Mucosa of descending colon (tissue), 3 donors: ENCODE measurements around the gene QSOX1. TPM values are rescaled to one million over a fixed set of nuclear protein-coding genes. Genes with fewer than 3 reads are reported as not detected.

Source experiments
- ATAC-seq: fragments of 200-7000 bp; cut with Tn5 transposase; one replicate; pipeline ENCODE4 v1.9.1; 2020; ENCODE audit warnings: mild to moderate bottlenecking, moderate library complexity
- DNase-seq, 3 donors: peaks; one replicate each; pipeline ENCODE4 v3.0.0-alpha.2; 2020
- H3K36me3 ChIP-seq: fragments of 200-600 bp; one replicate; pipeline ENCODE4 v1.8.0; 2021; ENCODE audit warnings: low read depth, mild to moderate bottlenecking
- H3K4me1 ChIP-seq: fragments of 200-600 bp; one replicate; pipeline ENCODE4 v1.8.0; 2021; ENCODE audit warnings: low read depth, mild to moderate bottlenecking
- H3K4me3 ChIP-seq: fragments of 200-600 bp; one replicate; pipeline ENCODE4 v1.8.0; 2021; ENCODE audit warnings: mild to moderate bottlenecking
- H3K9me3 ChIP-seq: fragments of 200-600 bp; one replicate; pipeline ENCODE4 v1.8.0; 2021; ENCODE audit warnings: mild to moderate bottlenecking
- CTCF ChIP-seq: fragments of 200-600 bp; IDR thresholded peaks from one replicate; pipeline ENCODE4 v1.8.0; 2022; ENCODE audit warnings: antibody characterized with exemption, mild to moderate bottlenecking
- intact Hi-C, 2 donors: fragments of 100-400 bp; cut with DNase I in 1 of 2; cut with micrococcal nuclease in 1 of 2; formaldehyde crosslinking; loops; one replicate each; pipeline versions ENCODE4 v1.11.0 to v1.11.1; 2022; cut with DNase I, micrococcal nuclease
- total RNA-seq, 3 donors: library from RNA; stranded (reverse); fragmentation: NEBNext Ultra II Directional in 2 of 3; extraction: Animal tissue kit (Norgen Biotek cat#: 25700) in 2 of 3; gene quantifications; one replicate each; pipeline versions ENCODE4 v1.2.1 to v1.2.4, GENCODE V29; 2021 to 2023
- donor health status: DM: no; HTN: no; CAD: no; lungs with moderate emphysema.
- donor health status: DM: no; HTN: no; CAD: no.
- donor health status: DM: no; HTN: yes; CAD: no.

Gene QSOX1
- total RNA-seq, 3 donors from 2014 or later, result 96.4 to 260 (median 185) TPM

- no peaks in the 10 kb centered on the region for H3K4me1 ChIP-seq
- H3K9me3 ChIP-seq, result no peaks in the 10 kb centered on the region
- no peak for TF ChIP-seq CTCF
- DNase-seq, result no peak
- no peak overlapping the region for H3K4me3 ChIP-seq
- ATAC-seq, result no peak
- intact Hi-C loops, result no loop called here
- H3K36me3 ChIP-seq, result no peaks in the 10 kb centered on the region
Observed at GRCh38 chr1:180141381-180141934, 13.2 kb upstream of the QSOX1 start.

GRCh38 chr1:180143359-180143758 is 11.3 kb upstream of the QSOX1 start:
- no peaks in the 10 kb centered on the region for H3K36me3 ChIP-seq
- no peak overlapping the region for H3K4me3 ChIP-seq
- TF ChIP-seq CTCF, result no peak
- H3K4me1 ChIP-seq, result no peaks in the 10 kb centered on the region
- no peak for DNase-seq
- no peak for ATAC-seq
- intact Hi-C loops, result no loop called here
- H3K9me3 ChIP-seq, result no peaks in the 10 kb centered on the region

GRCh38 chr1:180144659-180145357 is 9.9 kb upstream of the QSOX1 start:
- no peak for DNase-seq
- TF ChIP-seq CTCF, result no peak
- ATAC-seq, result no peak

GRCh38 chr1:180145446-180145845 is 9.2 kb upstream of the QSOX1 start:
- intact Hi-C loops, result no loop called here
- TF ChIP-seq CTCF, result no peak
- no peaks in the 10 kb centered on the region for H3K36me3 ChIP-seq
- no peak for ATAC-seq
- no peak for DNase-seq
- H3K4me3 ChIP-seq, result no peak overlapping the region
- H3K4me1 ChIP-seq, result no peaks in the 10 kb centered on the region
- no peaks in the 10 kb centered on the region for H3K9me3 ChIP-seq

More at GRCh38 chr1:180144659-180145357, 9.9 kb upstream of the QSOX1 start:
- no peaks in the 10 kb centered on the region for H3K36me3 ChIP-seq
- no peaks in the 10 kb centered on the region for H3K9me3 ChIP-seq
- intact Hi-C loops, result no loop called here
- H3K4me3 ChIP-seq, result no peak overlapping the region
- no peaks in the 10 kb centered on the region for H3K4me1 ChIP-seq

- no peak for ATAC-seq
- TF ChIP-seq CTCF, result no peak
- H3K4me3 ChIP-seq, result no peak overlapping the region
- intact Hi-C loops, result no loop called here
- DNase-seq, result no peak
- H3K9me3 ChIP-seq, result no peaks in the 10 kb centered on the region
- H3K4me1 ChIP-seq, result peaks cover 6% of the 10 kb centered on the region
- no peaks in the 10 kb centered on the region for H3K36me3 ChIP-seq
Observed at GRCh38 chr1:180150982-180151381, 3.7 kb upstream of the QSOX1 start.
